K562 (cell line): ENCODE results near the gene CEP70.

Experiments
- CEBPB ChIP-seq: fragments of 450-650 bp; IDR thresholded peaks from 2 replicates; pipeline ENCODE4 v1.6.1; 2016; ENCODE audit warnings: missing genetic modification characterization, missing compliant biosample characterization
- DMBX1 ChIP-seq: fragments of 250-450 bp; sonication (Bioruptor Pico); IDR thresholded peaks from 2 replicates; pipeline ENCODE4 v1.8.0; 2022; ENCODE audit warnings: inconsistent platforms, mild to moderate bottlenecking, moderate library complexity, borderline replicate concordance
- EGR1 ChIP-seq: fragments of 450-650 bp; conservative IDR thresholded peaks from 2 replicates; pipeline ENCODE4 v1.6.1; 2017; ENCODE audit warnings: mild to moderate bottlenecking
- FOXK1 ChIP-seq: sonication (generic); formaldehyde crosslinking; IDR thresholded peaks from 2 replicates; pipeline ENCODE4 v1.8.0; 2022; ENCODE audit warnings: missing genetic modification reagents, mild to moderate bottlenecking, borderline replicate concordance
- GATA2 ChIP-seq: sonication (generic); formaldehyde crosslinking; IDR thresholded peaks from 2 replicates; pipeline ENCODE4 v1.4.0; 2020; ENCODE audit warnings: mild to moderate bottlenecking, missing genetic modification reagents
- HDAC2 ChIP-seq: fragments of 450-650 bp; IDR thresholded peaks from 2 replicates; pipeline ENCODE4 v1.6.1; 2016; ENCODE audit warnings: mild to moderate bottlenecking
- KDM1A ChIP-seq, 2 experiments: fragments of 450-650 bp; IDR thresholded peaks; 2 replicates each; pipeline ENCODE4 v1.6.1; 2016; ENCODE audit warnings: mild to moderate bottlenecking in 2 of 2
- KDM2B ChIP-seq: fragments of 250-450 bp; sonication (Bioruptor Pico); IDR thresholded peaks from 2 replicates; pipeline ENCODE4 v1.8.0; 2021; ENCODE audit warnings: mild to moderate bottlenecking, moderate library complexity
- NR1H2 ChIP-seq: sonication (generic); formaldehyde crosslinking; IDR thresholded peaks from 2 replicates; pipeline ENCODE4 v1.4.0; 2020; ENCODE audit warnings: mild to moderate bottlenecking, missing genetic modification reagents
- PTTG1 ChIP-seq: fragments of 450-650 bp; IDR thresholded peaks from 2 replicates; pipeline ENCODE4 v1.6.1; 2016; ENCODE audit warnings: low read depth, mild to moderate bottlenecking, missing genetic modification characterization, missing compliant biosample characterization
- RERE ChIP-seq: sonication (generic); formaldehyde crosslinking; IDR thresholded peaks from 2 replicates; pipeline ENCODE4 v1.8.0; 2023; ENCODE audit warnings: missing genetic modification reagents, mild to moderate bottlenecking, borderline replicate concordance
- TSC22D4 ChIP-seq: fragments of 450-650 bp; IDR thresholded peaks from 2 replicates; pipeline ENCODE4 v1.6.1; 2016; ENCODE audit warnings: missing genetic modification characterization, missing biosample characterization, control low read depth
- ZNF3 ChIP-seq: fragments of 250-450 bp; sonication (Bioruptor Pico); IDR thresholded peaks from 2 replicates; pipeline ENCODE4 v1.5.0; 2021; ENCODE audit warnings: mild to moderate bottlenecking, moderate library complexity

DNA sequence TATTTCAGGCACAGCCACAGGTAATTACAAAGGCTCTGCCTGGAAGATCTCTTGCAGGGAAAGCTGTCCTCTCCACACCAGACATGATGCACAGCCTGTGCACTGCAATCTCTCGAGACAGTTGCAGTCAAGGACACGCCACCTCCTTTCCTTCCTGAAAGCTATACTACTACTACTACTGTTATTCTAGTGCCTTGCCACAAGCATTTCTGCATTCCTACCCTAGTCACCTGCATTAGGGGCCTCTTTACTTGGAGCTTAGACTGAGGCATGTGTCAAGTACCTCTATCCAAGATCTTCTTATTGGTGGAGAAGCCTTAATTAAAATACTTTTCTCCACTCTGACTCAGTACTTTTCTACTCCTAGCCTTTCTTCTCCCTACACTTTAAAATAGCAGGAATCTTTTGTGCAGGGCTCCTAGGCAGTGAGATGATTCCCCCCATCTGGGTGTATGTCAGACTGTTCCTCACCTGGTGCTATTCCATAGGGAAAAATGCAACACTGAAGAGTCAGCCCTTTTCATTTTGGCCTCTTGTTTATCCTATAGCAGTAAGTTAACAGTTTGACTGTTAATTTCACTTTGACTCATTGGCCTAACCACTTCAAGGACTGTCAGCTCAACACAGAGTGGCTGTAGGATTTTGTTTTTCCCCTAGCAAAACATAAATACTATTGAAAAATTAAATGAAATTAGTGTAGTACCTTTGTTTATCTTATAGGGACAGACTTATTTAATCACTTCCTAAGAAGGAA, 80.8 kb downstream of the CEP70 start:
- no peak for TF ChIP-seq NR1H2 (CRISPR knock-in tag)
- no peak for TF ChIP-seq DMBX1 (CRISPR knock-in tag)
- no peak for TF ChIP-seq KDM2B (CRISPR knock-in tag)
- no peak for TF ChIP-seq ZNF3 (CRISPR knock-in tag)
- TF ChIP-seq GATA2 = no peak
- no peak for TF ChIP-seq HDAC2
- no peak for TF ChIP-seq EGR1
- TF ChIP-seq RERE (CRISPR knock-in tag) = no peak
- no peak for TF ChIP-seq TSC22D4 (tag)
- no peak for TF ChIP-seq FOXK1 (CRISPR knock-in tag)
- TF ChIP-seq PTTG1 (tag) = no peak
- no peak for TF ChIP-seq KDM1A (IDR thresholded peaks at IDR 0.05)
- TF ChIP-seq CEBPB = no peak
